Uterus (tissue), 2 donors: ENCODE data around the gene ZNF474.

Source experiments
- POLR2A ChIP-seq, 2 donors: fragments of 450-650 bp; IDR thresholded peaks; one replicate each; pipeline ENCODE4 v1.6.1; 2016; ENCODE audit warnings: antibody characterized with exemption in 2 of 2, mild to moderate bottlenecking in 1 of 2, moderate library complexity in 1 of 2
- TF ChIP-seq, protein P1 (sequence below), 4 experiments: fragments of 200-600 bp in 2 of 4; fragments of 450-650 bp in 2 of 4; sonication (generic) in 2 of 4; IDR thresholded peaks; one replicate each; pipeline ENCODE4 v1.5.1; 2016 to 2019; ENCODE audit warnings: antibody characterized with exemption in 4 of 4, mild to moderate bottlenecking in 2 of 4, moderate library complexity in 1 of 4

DNA sequence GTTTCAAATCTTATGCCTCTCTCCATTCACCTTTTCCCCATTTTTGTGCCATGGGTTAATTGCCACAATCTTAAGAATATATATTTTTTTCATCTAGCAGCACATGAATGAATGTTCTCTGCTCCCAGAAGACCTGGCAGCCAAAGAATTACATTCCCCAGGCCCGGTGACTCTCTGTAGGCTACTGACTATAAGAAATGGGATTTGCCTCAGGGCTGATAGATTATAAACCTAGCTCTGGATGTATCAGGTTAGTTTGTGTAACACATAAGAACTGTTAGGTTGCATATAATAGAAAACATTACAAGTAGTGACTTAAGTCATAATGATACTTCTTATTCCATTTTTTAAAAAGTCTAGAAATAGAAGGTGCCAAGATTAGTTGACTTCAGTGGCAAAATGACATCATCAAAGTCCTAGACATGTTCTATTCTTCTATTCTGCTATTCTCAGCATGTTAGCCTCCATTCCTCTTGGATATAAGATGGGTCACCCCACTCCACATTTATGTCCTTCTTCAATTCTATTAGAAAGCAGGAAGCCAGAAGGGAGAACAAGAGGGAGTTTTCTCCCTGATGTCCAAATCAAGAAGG, 10.9 kb upstream of the ZNF474 start:
- TF ChIP-seq, protein P1, sequence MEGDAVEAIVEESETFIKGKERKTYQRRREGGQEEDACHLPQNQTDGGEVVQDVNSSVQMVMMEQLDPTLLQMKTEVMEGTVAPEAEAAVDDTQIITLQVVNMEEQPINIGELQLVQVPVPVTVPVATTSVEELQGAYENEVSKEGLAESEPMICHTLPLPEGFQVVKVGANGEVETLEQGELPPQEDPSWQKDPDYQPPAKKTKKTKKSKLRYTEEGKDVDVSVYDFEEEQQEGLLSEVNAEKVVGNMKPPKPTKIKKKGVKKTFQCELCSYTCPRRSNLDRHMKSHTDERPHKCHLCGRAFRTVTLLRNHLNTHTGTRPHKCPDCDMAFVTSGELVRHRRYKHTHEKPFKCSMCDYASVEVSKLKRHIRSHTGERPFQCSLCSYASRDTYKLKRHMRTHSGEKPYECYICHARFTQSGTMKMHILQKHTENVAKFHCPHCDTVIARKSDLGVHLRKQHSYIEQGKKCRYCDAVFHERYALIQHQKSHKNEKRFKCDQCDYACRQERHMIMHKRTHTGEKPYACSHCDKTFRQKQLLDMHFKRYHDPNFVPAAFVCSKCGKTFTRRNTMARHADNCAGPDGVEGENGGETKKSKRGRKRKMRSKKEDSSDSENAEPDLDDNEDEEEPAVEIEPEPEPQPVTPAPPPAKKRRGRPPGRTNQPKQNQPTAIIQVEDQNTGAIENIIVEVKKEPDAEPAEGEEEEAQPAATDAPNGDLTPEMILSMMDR (IDR thresholded peaks at IDR 0.05): no peak
- TF ChIP-seq POLR2A (IDR thresholded peaks at IDR 0.05): no peak
